HG03558 (cell line): ENCODE data around the gene PAX3.

Experiments
- ATAC-seq: cut with Tn5 transposase; IDR thresholded peaks from one replicate; pipeline ENCODE4 v1.9.1; 2021; ENCODE audit warnings: moderate number of reproducible peaks; ENCODE audit not compliant: unreplicated experiment; ENCODE audit errors: extremely low read depth

PAX3 gene

DNA sequence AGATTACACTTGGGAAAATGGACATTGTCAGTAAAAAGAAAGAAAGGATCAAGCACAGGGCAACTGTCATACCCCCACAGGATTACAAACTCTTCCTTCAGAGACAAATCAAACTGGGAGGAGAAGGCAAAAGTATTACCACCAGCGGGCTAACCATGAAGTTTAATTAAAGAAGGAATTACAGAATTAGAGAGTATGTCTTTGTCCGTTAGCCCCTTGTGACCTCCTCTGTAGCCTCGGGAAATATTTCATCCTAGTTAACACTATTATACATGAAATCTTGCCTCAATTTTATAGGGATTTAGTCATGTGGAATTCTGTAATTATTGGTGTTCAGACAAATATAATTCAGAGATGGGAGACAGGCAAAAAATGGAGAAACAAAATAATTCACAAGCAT, 60.7 kb downstream of the PAX3 start:
- ATAC-seq: no peak

- ATAC-seq: no peak
These were observed 66.0 kb downstream of the PAX3 start for GRCh38 chr2:222232839-222233238.

GRCh38 chr2:222232372-222232771, 66.4 kb downstream of the PAX3 start:
- ATAC-seq: no peak

DNA sequence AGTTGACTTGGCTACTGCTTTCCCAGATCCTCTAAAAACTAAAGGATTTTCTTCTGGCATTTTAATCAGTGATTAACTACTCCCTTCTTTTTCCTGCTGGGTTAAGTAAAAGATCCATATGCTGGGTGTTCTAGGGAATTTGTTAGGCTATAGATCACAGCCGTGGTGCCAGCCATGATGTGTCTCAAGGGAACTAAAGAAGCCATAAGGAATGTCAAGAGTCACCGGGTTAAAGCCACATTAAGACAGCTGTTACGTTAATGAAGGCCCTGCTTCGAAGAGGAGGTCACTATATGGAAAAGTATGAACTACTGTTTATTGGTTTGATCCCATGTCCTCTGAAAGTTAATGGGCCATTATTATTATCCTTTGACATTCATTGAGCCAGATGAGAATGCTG, 70.7 kb downstream of the PAX3 start:
- ATAC-seq: no peak

DNA sequence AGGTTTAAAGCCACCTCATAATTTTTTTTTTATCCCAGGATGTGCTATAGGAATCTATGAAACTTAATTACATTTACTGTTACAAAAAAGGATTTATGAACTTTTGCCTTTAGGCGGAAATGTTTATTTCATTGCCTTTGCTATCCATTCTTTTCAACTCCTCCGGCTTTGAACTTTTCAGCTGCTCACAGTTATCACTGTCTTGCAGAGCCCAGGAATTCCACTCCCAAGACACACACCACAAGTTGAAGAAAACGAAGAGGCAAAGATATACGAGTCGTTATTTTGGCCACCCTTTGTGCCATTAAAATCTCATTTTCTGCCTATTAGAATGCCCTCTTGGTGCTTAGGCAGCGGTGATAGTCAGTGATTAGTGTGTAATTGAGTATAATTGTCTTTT, 80.0 kb downstream of the PAX3 start:
- no peak for ATAC-seq

DNA sequence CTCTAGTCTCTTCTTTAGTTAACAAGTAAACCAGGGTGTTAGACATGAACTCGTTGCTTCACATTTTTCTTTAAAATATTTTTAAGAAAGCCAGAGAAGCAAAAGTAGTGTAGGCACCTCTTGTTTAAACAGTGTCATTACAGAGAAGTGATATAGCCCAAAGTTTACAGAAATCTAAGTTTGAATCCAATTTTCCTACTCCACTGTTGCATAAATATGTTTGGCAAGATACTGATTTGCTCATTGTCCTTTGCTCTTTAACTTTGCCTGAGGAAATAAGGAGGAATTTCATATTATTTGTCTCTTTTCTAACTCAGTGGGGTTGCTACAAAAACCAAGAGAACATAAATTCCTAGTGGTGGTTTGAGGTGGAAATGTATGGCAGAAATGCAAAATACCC, 81.1 kb downstream of the PAX3 start:
- ATAC-seq: no peak

DNA sequence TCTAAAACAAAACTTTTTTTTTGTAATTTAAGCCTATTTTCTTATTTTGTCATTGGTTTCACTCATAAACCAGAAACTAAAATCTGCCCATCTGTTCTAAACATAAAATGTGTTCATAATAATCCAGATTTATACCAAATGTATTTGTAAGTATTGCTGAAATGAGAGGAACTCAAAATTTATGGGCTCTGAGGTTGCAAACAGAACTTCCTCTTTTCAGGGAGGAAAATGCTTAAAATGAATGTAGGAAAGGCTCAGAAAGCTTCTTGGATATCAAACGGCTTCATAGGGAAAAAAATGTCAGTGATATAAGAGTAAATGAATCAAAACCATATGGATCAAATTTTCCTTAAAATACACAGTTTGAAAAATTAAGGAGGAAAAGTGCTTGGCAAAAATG, 83.9 kb downstream of the PAX3 start:
- no peak for ATAC-seq

GRCh38 chr2:222213049-222213448, 85.7 kb downstream of the PAX3 start:
- ATAC-seq: no peak

DNA sequence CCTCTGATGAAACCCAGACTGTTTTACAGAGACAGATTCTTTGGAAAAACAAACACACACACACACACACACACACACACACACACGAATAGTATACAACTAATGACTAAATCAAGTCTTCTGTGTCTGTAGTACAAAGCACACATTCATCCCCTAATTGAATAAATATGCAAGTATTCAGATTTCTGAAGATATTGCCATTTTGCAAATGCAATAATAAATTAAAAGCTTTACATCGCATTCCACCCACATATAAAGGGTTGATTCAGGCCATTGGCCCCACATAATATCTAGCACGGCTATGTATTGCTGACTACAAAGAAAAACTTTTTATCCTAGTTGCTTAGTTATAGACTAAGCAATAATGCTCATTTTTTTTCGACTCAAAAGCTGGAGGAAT, 86.2 kb downstream of the PAX3 start:
- ATAC-seq: no peak

DNA sequence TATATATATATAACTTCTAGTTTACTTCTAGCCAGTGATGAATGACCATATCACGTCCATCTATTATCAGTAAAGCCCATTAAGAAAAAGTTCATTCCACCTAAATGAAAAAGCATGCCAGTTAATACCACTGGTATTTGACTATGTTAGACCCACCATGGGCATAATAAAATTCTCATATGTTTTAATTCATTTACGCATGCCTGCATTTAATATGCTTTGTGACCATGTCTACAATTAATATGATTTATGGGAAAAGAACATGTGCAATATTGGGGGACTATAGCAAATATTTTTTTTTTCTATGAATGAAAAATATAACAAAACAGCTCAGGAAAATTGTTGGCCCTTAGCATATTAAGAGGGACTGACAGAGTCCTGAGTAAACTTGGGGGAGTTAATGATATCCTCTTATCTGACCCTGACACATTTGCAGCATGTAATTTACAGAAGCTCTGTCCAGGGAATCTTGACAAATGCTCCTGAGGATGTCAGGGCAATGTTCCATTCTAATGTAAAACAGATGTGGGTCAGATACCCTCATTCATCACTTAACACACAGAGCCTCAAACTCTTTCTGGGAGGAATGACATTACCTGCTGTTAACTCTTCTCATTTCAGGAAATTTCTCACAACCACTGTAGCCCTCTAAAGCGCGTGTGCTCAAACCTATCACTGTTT, 90.6 kb downstream of the PAX3 start:
- ATAC-seq: no peak

- no peak for ATAC-seq
These were observed 93.7 kb downstream of the PAX3 start for GRCh38 chr2:222205136-222205535.

GRCh38 chr2:222203041-222203440, 95.8 kb downstream of the PAX3 start:
- ATAC-seq: no peak

DNA sequence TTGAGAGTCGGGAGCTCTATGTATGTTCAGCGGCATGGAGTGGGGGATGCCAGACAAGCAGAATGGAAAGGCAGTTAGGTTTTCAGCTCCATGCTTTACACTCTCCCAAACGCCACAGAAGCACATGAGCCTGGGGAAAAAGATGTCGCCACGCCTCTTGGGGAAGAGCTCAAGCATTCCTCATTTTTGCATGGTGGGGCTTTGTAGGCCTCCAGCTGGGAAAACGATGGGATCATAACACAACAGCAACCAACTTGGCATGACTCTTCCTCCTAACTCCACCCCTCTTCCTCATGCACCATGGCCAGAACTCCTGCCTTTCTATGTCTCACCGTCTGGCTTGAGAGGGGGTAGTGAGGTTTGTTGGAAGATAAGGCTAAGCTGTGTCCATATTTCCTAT, 102.6 kb downstream of the PAX3 start:
- ATAC-seq: no peak

GRCh38 chr2:222194669-222195068, 104.1 kb downstream of the PAX3 start:
- ATAC-seq: no peak

- no peak for ATAC-seq
These were observed 105.3 kb downstream of the PAX3 start for GRCh38 chr2:222193328-222193983.

GRCh38 chr2:222180619-222181018, 118.2 kb downstream of the PAX3 start:
- no peak for ATAC-seq

GRCh38 chr2:222179592-222179991, 119.2 kb downstream of the PAX3 start:
- ATAC-seq: no peak

DNA sequence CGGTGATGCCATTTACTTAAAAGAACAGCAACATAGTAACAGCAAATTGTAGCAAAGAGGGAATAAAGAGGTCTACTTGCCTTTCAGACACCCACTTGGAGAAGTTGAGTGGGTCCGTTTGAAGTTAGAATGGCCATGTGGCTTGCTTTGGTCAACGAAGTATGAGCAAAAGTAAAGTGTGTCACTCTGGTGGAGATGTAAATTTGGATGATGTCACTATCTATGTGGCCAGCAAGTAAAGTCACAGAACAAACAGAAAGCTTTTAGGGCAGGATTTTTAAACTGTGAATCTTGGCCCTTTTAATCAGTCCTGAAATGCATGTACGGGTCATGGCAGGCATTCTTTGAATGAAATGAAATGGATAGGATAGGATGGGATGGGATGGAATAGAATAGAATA, 120.3 kb downstream of the PAX3 start:
- no peak for ATAC-seq

- no peak for ATAC-seq
These were observed 121.9 kb downstream of the PAX3 start for GRCh38 chr2:222176890-222177289.

GRCh38 chr2:222174450-222174849, 124.3 kb downstream of the PAX3 start:
- ATAC-seq: no peak

GRCh38 chr2:222169346-222169745, 129.5 kb downstream of the PAX3 start:
- ATAC-seq: no peak

DNA sequence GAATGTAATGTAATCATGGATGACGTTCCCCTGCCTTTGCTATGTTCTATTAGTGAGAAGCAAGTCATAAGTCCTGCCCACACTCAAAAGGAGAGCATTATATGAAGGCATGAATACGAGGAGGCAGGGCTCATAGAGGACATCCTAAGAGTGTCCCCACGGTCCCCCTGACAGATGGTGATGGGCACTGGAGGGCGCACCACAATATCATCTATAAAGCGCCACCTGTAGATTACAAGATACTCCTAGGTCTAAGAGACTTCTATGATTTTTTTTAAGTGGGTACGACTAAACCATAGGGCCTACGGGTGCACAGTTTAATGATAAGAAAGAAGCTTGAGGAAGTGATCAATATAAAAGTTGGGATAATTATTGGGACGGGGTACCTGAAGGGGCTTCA, 131.0 kb downstream of the PAX3 start:
- no peak for ATAC-seq
